A673 (cell line): ENCODE results near the gene SERINC2.

ENCODE experiments used
- EZH2 ChIP-seq: fragments of 200-600 bp; sonication (generic); IDR thresholded peaks from 2 replicates; pipeline ENCODE4 v1.6.1; 2017; ENCODE audit warnings: borderline replicate concordance, low read depth, mild to moderate bottlenecking, mixed read lengths, antibody characterized with exemption, low read length; ENCODE audit not compliant: poor library complexity, severe bottlenecking
- TF ChIP-seq, protein P1 (sequence below): fragments of 300-800, 200-600 bp; sonication (generic); conservative IDR thresholded peaks from 2 replicates; pipeline ENCODE4 v1.5.1; 2017; ENCODE audit warnings: low read depth, mild to moderate bottlenecking, antibody characterized with exemption, low read length, moderate library complexity, mixed read lengths

DNA sequence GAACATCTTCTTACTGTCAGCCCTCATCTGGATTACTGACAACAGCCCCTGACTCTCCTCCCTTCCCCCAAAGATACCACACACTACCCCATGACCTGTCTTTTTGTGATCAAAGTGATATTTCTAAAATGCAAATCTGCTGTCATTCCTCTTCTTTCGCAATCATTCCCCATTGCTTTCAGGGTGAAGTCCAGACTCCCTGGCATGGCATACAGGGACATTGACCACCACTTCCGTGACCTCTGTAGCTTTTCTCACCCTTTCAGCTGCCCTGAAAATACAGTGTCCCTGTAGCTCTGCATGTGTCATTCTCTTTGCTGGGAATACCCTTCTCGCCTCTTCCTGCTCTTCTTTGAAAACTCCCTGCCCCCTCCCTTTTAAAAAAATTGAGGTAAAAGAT is 4.1 kb downstream of the SERINC2 start:
- TF ChIP-seq EZH2: no peak
- TF ChIP-seq, protein P1, sequence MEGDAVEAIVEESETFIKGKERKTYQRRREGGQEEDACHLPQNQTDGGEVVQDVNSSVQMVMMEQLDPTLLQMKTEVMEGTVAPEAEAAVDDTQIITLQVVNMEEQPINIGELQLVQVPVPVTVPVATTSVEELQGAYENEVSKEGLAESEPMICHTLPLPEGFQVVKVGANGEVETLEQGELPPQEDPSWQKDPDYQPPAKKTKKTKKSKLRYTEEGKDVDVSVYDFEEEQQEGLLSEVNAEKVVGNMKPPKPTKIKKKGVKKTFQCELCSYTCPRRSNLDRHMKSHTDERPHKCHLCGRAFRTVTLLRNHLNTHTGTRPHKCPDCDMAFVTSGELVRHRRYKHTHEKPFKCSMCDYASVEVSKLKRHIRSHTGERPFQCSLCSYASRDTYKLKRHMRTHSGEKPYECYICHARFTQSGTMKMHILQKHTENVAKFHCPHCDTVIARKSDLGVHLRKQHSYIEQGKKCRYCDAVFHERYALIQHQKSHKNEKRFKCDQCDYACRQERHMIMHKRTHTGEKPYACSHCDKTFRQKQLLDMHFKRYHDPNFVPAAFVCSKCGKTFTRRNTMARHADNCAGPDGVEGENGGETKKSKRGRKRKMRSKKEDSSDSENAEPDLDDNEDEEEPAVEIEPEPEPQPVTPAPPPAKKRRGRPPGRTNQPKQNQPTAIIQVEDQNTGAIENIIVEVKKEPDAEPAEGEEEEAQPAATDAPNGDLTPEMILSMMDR: no peak
